ENCODE measurements around the gene OR2S2.

DNA sequence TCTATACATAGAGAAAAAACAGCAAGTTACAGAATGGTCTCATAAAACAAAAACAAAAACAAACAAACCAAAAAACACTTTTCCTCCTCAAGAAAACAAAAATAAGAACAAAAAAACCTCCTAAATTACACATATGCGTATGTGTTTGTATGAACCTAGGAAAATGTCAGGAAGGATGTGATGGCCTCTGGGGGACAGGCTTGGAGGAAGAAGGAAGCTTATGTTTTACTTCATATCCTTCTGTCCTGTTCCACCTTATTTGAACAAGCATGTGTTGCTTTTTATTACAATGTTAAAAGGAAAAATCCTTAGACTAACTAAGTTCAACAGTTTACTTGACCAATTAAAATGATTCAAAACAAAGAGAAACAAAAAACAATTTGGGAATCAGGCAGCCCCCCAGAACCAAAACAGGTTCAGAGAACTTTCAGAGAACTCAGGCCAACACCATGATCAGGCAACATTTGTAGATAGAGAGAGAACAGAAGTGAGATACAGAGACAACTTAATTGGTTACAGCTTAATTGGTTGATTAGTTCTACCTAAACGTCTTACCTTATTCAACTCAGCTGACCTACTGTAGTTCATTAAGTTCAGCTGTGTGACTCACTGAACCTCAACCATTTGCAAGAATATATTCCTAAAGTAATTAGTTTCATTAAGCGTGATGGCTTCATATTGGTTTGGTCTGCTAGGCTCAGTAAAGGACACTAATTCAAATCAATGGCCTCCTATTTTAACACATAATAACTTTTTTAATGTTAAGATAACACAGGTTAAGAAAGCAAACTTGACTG, 38.5 kb downstream of the OR2S2 start:
- TF ChIP-seq, protein P1, sequence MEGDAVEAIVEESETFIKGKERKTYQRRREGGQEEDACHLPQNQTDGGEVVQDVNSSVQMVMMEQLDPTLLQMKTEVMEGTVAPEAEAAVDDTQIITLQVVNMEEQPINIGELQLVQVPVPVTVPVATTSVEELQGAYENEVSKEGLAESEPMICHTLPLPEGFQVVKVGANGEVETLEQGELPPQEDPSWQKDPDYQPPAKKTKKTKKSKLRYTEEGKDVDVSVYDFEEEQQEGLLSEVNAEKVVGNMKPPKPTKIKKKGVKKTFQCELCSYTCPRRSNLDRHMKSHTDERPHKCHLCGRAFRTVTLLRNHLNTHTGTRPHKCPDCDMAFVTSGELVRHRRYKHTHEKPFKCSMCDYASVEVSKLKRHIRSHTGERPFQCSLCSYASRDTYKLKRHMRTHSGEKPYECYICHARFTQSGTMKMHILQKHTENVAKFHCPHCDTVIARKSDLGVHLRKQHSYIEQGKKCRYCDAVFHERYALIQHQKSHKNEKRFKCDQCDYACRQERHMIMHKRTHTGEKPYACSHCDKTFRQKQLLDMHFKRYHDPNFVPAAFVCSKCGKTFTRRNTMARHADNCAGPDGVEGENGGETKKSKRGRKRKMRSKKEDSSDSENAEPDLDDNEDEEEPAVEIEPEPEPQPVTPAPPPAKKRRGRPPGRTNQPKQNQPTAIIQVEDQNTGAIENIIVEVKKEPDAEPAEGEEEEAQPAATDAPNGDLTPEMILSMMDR (IDR thresholded peaks at IDR 0.05), result no peak
- TF ChIP-seq POLR2A (IDR thresholded peaks at IDR 0.05), result no peak
